SK-N-SH treated with all-trans-retinoic acid at 6 μM for 48 hours (cell line): ENCODE measurements around the gene SEC22C.
"Not testable (repeated sequence)": the region's sequence is repeated elsewhere in the genome, so short reads cannot be mapped to it uniquely, and the experiment has no call there.

Experiments used
- ATAC-seq: fragments of 200-7000 bp; cut with Tn5 transposase; 3 replicates; pipeline ENCODE4 v1.9.1; 2020; ENCODE audit warnings: mild to moderate bottlenecking, moderate library complexity
- ARNTL ChIP-seq: fragments of 450-650 bp; formaldehyde crosslinking; IDR thresholded peaks from 2 replicates; pipeline ENCODE4 v1.5.0; 2020; ENCODE audit warnings: low read depth, mild to moderate bottlenecking, moderate library complexity, borderline replicate concordance
- CSDC2 ChIP-seq: fragments of 250-450 bp; sonication (Bioruptor Pico); IDR thresholded peaks from 2 replicates; pipeline ENCODE4 v1.5.0; 2020; ENCODE audit warnings: mild to moderate bottlenecking, moderate library complexity
- ESRRG ChIP-seq: fragments of 250-450 bp; sonication (Bioruptor Pico); IDR thresholded peaks from 2 replicates; pipeline ENCODE4 v1.6.1; 2021; ENCODE audit warnings: mild to moderate bottlenecking
- GLIS3 ChIP-seq: fragments of 250-450 bp; sonication (Bioruptor Pico); IDR thresholded peaks from 2 replicates; pipeline ENCODE4 v1.5.0; 2020; ENCODE audit warnings: mild to moderate bottlenecking, moderate library complexity
- ISL1 ChIP-seq: fragments of 250-450 bp; sonication (Bioruptor Pico); IDR thresholded peaks from 2 replicates; pipeline ENCODE4 v2.1.2; 2022; ENCODE audit warnings: mild to moderate bottlenecking, moderate library complexity
- OSR1 ChIP-seq: fragments of 250-450 bp; sonication (Bioruptor Pico); IDR thresholded peaks from 2 replicates; pipeline ENCODE4 v1.8.0; 2022; ENCODE audit warnings: moderate library complexity, mild to moderate bottlenecking, inconsistent platforms
- PATZ1 ChIP-seq: fragments of 250-450 bp; sonication (Bioruptor Pico); IDR thresholded peaks from 2 replicates; pipeline ENCODE4 v1.8.0; 2020; ENCODE audit warnings: mild to moderate bottlenecking, moderate library complexity, borderline replicate concordance
- POU6F1 ChIP-seq: fragments of 250-450 bp; sonication (Bioruptor Pico); IDR thresholded peaks from 2 replicates; pipeline ENCODE4 v1.8.0; 2021; ENCODE audit warnings: low read depth, mild to moderate bottlenecking, moderate library complexity, borderline replicate concordance
- PPARA ChIP-seq: fragments of 250-450 bp; sonication (Bioruptor Pico); IDR thresholded peaks from 2 replicates; pipeline ENCODE4 v1.5.0; 2020; ENCODE audit warnings: mild to moderate bottlenecking, borderline replicate concordance
- TSHZ2 ChIP-seq: fragments of 250-450 bp; sonication (Bioruptor Pico); IDR thresholded peaks from 2 replicates; pipeline ENCODE4 v1.5.0; 2020; ENCODE audit warnings: mild to moderate bottlenecking, moderate library complexity
- ZFP3 ChIP-seq: fragments of 250-450 bp; sonication (Bioruptor Pico); IDR thresholded peaks from 2 replicates; pipeline ENCODE4 v1.5.0; 2020; ENCODE audit warnings: mild to moderate bottlenecking, moderate library complexity
- ZNF70 ChIP-seq: fragments of 450-650 bp; formaldehyde crosslinking; IDR thresholded peaks from 2 replicates; pipeline ENCODE4 v1.5.0; 2020; ENCODE audit warnings: mild to moderate bottlenecking, moderate library complexity
- ZNF8 ChIP-seq: fragments of 450-650 bp; formaldehyde crosslinking; IDR thresholded peaks from 2 replicates; pipeline ENCODE4 v1.5.0; 2020; ENCODE audit warnings: mild to moderate bottlenecking, moderate library complexity

Gene SEC22C

GRCh38 chr3:42605546-42606173 is 23.9 kb upstream of the SEC22C start (continued):
- no peak for TF ChIP-seq POU6F1 (CRISPR knock-in tag)

- no peak for ATAC-seq
Measured at GRCh38 chr3:42602961-42603360, 21.2 kb upstream of the SEC22C start.

GRCh38 chr3:42601896-42602581 is 20.3 kb upstream of the SEC22C start:
- TF ChIP-seq CSDC2 (CRISPR knock-in tag) (no peak), ISL1 (CRISPR knock-in tag) (no peak), OSR1 (CRISPR knock-in tag) (no peak)
- no peak for ATAC-seq

More at GRCh38 chr3:42602961-42603360, 21.2 kb upstream of the SEC22C start:
- no peak for TF ChIP-seq ISL1 (CRISPR knock-in tag)

- TF ChIP-seq TSHZ2 (CRISPR knock-in tag) = no peak
- no peak for TF ChIP-seq ARNTL
- peak; percentile 61 for ATAC-seq
Measured at GRCh38 chr3:42600958-42601675, 19.4 kb upstream of the SEC22C start.

- ATAC-seq = peak; percentile 92
- no peak for TF ChIP-seq ZNF70
- no peak for TF ChIP-seq OSR1 (CRISPR knock-in tag)
- TF ChIP-seq ZFP3 (CRISPR knock-in tag) = no peak
- no peak for TF ChIP-seq GLIS3 (CRISPR knock-in tag)
- TF ChIP-seq ARNTL = no peak
- TF ChIP-seq PATZ1 (CRISPR knock-in tag) = peak; percentile 88; the same call in 1 of the 2 replicates
- TF ChIP-seq ESRRG (CRISPR knock-in tag) = no peak
Measured at GRCh38 chr3:42600111-42600957, 18.6 kb upstream of the SEC22C start, which contains the start of gene NKTR. Gene NKTR, plus strand, starts transcription at chr3:42600686. Its CDS starts 321 bp downstream, at chr3:42601007.

- not testable (repeated sequence) for ATAC-seq
Measured at GRCh38 chr3:42597098-42597497, 15.3 kb upstream of the SEC22C start.

- TF ChIP-seq ZNF70 (no peak), ZNF8 (CRISPR knock-in tag) (no peak), PPARA (CRISPR knock-in tag) (no peak), PATZ1 (CRISPR knock-in tag) (no peak)
- ATAC-seq = no peak
Measured at GRCh38 chr3:42595682-42596081, 13.9 kb upstream of the SEC22C start.
